Right lobe of liver (tissue), 4 donors: ENCODE data around the gene TMEM151A.

Experiments used
- CTCF ChIP-seq, 4 donors: fragments of 200-600 bp in 3 of 4; fragments of 450-650 bp in 1 of 4; IDR thresholded peaks; one replicate each; pipeline versions ENCODE4 v1.5.1 to v1.8.0; 2016 to 2022; ENCODE audit warnings: antibody characterized with exemption in 4 of 4, mild to moderate bottlenecking in 2 of 4
- POLR2A ChIP-seq: fragments of 450-650 bp; IDR thresholded peaks from one replicate; pipeline ENCODE4 v1.6.1; 2017; ENCODE audit warnings: antibody characterized with exemption, mild to moderate bottlenecking
- donor health status: DM: no; HTN: no; CAD: no.
- donor health status: DM: no; HTN: no; CAD: no.
- donor health status: DM: no; HTN: yes; CAD: no.

DNA sequence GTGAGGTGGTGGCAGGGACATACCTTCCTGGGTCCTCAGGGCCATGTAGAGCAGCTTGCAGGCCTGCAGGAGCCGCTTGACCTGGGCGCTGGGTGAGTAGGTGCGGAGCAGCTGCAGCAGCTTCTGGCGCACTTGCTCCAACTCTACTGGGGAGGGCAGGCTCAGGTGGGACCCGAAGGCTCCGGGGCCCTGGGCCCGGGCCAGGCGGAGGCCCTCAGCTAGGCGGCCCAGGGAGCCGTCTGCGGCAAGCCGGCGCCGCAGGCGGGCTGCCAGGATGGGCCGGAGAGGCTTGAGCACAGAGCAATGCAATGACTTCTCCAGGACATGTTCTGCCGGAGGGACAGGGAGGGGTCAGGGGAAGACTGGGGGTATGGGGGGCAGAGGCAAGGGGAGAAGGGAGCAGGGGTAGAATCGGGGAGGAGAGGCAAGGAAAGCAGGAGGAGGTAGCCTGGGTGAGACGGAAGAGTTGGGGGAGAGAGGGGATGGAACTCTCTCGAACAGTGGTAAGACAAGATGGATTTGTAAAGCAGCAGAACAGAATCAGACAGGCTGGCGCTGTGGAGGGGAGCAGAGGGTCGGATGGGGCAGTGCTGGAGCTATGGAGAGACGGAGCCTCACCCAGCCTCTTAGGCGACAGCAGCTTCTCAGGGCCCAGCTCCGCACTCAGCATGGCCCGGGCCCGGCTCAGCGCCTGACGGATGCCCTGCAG, 42.4 kb downstream of the TMEM151A start:
- TF ChIP-seq CTCF (IDR thresholded peaks at IDR 0.05), result no peak
- no peak for TF ChIP-seq POLR2A
